Psoas muscle (tissue), 8 donors: ENCODE data around the gene ADAM23. TPM values are rescaled to one million over a fixed set of nuclear protein-coding genes. Genes with fewer than 3 reads are reported as not detected.

Source experiments
- ATAC-seq, 4 donors: fragments of 200-7000 bp; cut with Tn5 transposase; one replicate each; pipeline ENCODE4 v1.9.1; 2020; ENCODE audit warnings: moderate library complexity in 3 of 4, mild to moderate bottlenecking in 2 of 4
- DNase-seq, 2 donors: peaks; one replicate each; pipeline ENCODE4 v3.0.0-alpha.2; 2020
- H3K27ac ChIP-seq: fragments of 200-600 bp; one replicate; pipeline ENCODE4 v1.8.0; 2022
- H3K27me3 ChIP-seq, 3 donors: fragments of 200-600 bp in 1 of 3; one replicate each; pipeline versions ENCODE4 v1.6.1 to v1.8.0; 2013 to 2022; ENCODE audit warnings: low read length in 2 of 3, mild to moderate bottlenecking in 2 of 3, moderate library complexity in 1 of 3; ENCODE audit not compliant: insufficient read depth in 3 of 3
- H3K36me3 ChIP-seq, 2 donors: fragments of 200-600 bp in 1 of 2; one replicate each; pipeline versions ENCODE4 v1.6.1 to v1.8.0; 2013 to 2022; ENCODE audit warnings: low read depth in 1 of 2, mild to moderate bottlenecking in 1 of 2, moderate library complexity in 1 of 2; ENCODE audit not compliant: insufficient read depth in 1 of 2
- H3K4me1 ChIP-seq: fragments of 200-600 bp; one replicate; pipeline ENCODE4 v1.8.0; 2022
- H3K4me3 ChIP-seq: fragments of 200-600 bp; one replicate; pipeline ENCODE4 v1.8.0; 2022; ENCODE audit warnings: mild to moderate bottlenecking
- H3K9me3 ChIP-seq: fragments of 200-600 bp; one replicate; pipeline ENCODE4 v1.8.0; 2022
- CTCF ChIP-seq: fragments of 200-600 bp; IDR thresholded peaks from one replicate; pipeline ENCODE4 v1.8.0; 2022; ENCODE audit warnings: antibody characterized with exemption
- WGBS, 3 donors: extraction: QIAGEN DNeasy Blood & Tissue Kit; methylation state at CpG; one replicate each; pipeline versions ENCODE4 v1.1.6 to v1.1.7; 2013; 5-methylcytosine and 5-hydroxymethylcytosine counted together
- intact Hi-C, 2 donors: fragments of 100-400 bp; cut with DNase I; formaldehyde crosslinking; loops; one replicate each; pipeline versions ENCODE4 v1.11.0 to v1.14.2; 2022
- polyA plus RNA-seq, 3 donors: library from polyadenylated mRNA; stranded (reverse); fragments of 200-250 nt; gene quantifications; one replicate each; pipeline ENCODE4 v1.2.3, GENCODE V29; 2013
- total RNA-seq, 4 donors: library from RNA; stranded (reverse); fragmentation: NEBNext Ultra II Directional in 2 of 4; extraction: Animal tissue kit (Norgen Biotek cat#: 25700) in 2 of 4; gene quantifications; one replicate each; pipeline versions ENCODE4 v1.2.1 to v1.2.4, GENCODE V29; 2021 to 2023
- donor health status: healthy with polysubstance abuse.
- donor health status: DM: no; HTN: no; CAD: no; lungs with moderate emphysema.
- donor health status: Bipolar disorder and iron deficiency.
- donor health status: healthy.
- donor health status: DM: yes; HTN: yes; CAD: no.
- donor health status: DM: no; HTN: no; CAD: no.
- donor health status: DM: no; HTN: no; CAD: no.
- donor health status: DM: yes; HTN: yes; CAD: no.

ADAM23 gene
- total and polyA plus RNA-seq, 7 donors: 0.42 to 9.2 (median 6.0) TPM

- peaks cover 6% of the 10 kb centered on the region for H3K4me1 ChIP-seq
- 40 to 83% (median 41%) methylated on average over 1 of the region's 1 CpG for WGBS, 3 donors
- no peaks in the 10 kb centered on the region for H3K27me3 ChIP-seq
- H3K4me3 ChIP-seq: no peak overlapping the region
- no peak for ATAC-seq
- no peak for TF ChIP-seq CTCF
- no peaks in the 10 kb centered on the region for H3K36me3 ChIP-seq
- DNase-seq: no peak
- no peaks in the 10 kb centered on the region for H3K9me3 ChIP-seq
- intact Hi-C loops: no loop called here
- no peak overlapping the region for H3K27ac ChIP-seq
Measured at GRCh38 chr2:206526416-206526815, 83.1 kb downstream of the ADAM23 start.

- WGBS, 3 donors: 83 to 94% (median 87%) methylated on average over 2 of the region's 2 CpGs
- Histone ChIP-seq H3K27ac (no peak overlapping the region), H3K4me1 (peaks cover 12% of the 10 kb centered on the region), H3K9me3 (no peaks in the 10 kb centered on the region), H3K27me3 (no peaks in the 10 kb centered on the region), H3K4me3 (no peak overlapping the region), H3K36me3 (no peaks in the 10 kb centered on the region)
- intact Hi-C loops: no loop called here
- ATAC-seq (no peak), DNase-seq (no peak)
- TF ChIP-seq CTCF: no peak
Measured at GRCh38 chr2:206527153-206527552, 83.8 kb downstream of the ADAM23 start.

- ATAC-seq: no peak
- H3K36me3 ChIP-seq: no peaks in the 10 kb centered on the region
- H3K4me1 ChIP-seq: peaks cover 12% of the 10 kb centered on the region
- no peak for DNase-seq
- TF ChIP-seq CTCF: no peak
- H3K27me3 ChIP-seq: no peaks in the 10 kb centered on the region
- no peaks in the 10 kb centered on the region for H3K9me3 ChIP-seq
- WGBS, 3 donors: 81 to 90% (median 84%) methylated on average over 11 of the region's 11 CpGs
- intact Hi-C loops: no loop called here
- peak overlapping the region; percentile 66 for H3K27ac ChIP-seq
- H3K4me3 ChIP-seq: no peak overlapping the region
Measured at GRCh38 chr2:206530727-206531126, 87.4 kb downstream of the ADAM23 start.

GRCh38 chr2:206531996-206532543, 88.7 kb downstream of the ADAM23 start:
- DNase-seq (peak; percentile 15 to 69), ATAC-seq (peak; percentile 94 to 100 (median 98))
- intact Hi-C loops: no loop called here
- H3K9me3 ChIP-seq: no peaks in the 10 kb centered on the region
- H3K27me3 ChIP-seq: no peaks in the 10 kb centered on the region
- no peak overlapping the region for H3K4me3 ChIP-seq
- no peak for TF ChIP-seq CTCF
- 13 to 17% (median 14%) methylated on average over 3 of the region's 3 CpGs for WGBS, 3 donors
- H3K4me1 ChIP-seq: peaks cover 12% of the 10 kb centered on the region
- no peaks in the 10 kb centered on the region for H3K36me3 ChIP-seq
- peak overlapping the region; percentile 66 for H3K27ac ChIP-seq

- Histone ChIP-seq H3K27ac (no peak overlapping the region), H3K4me1 (peaks cover 12% of the 10 kb centered on the region), H3K27me3 (no peaks in the 10 kb centered on the region), H3K36me3 (no peaks in the 10 kb centered on the region), H3K9me3 (no peaks in the 10 kb centered on the region), H3K4me3 (no peak overlapping the region)
- no peak for TF ChIP-seq CTCF
- 88 to 98% (median 93%) methylated on average over 1 of the region's 1 CpG for WGBS, 3 donors
- ATAC-seq: no peak
- no peak for DNase-seq
- intact Hi-C loops: no loop called here
Measured at GRCh38 chr2:206533977-206534376, 90.6 kb downstream of the ADAM23 start.
